Cardiac muscle cell (in vitro differentiated cells and primary cell): Measurements from ENCODE around the gene DDX10. TPM values are rescaled to one million over a fixed set of nuclear protein-coding genes. Genes with fewer than 3 reads are reported as not detected.
A peak's percentile ranks its signal among the peaks of the same experiment; 100 is the strongest.

ENCODE experiments used
- DNase-seq, 2 donors: peaks; one replicate each; pipeline versions ENCODE4 v3.0.0 to v3.0.0-alpha.2; 2010 to 2017; ENCODE audit warnings: low read depth in 1 of 2, low spot score in 1 of 2
- H3K27ac ChIP-seq: fragments of 200-600 bp; sonication (generic); 2 replicates; pipeline ENCODE4 v1.5.1; 2016
- H3K27me3 ChIP-seq: fragments of 200-600 bp; sonication (generic); 2 replicates; pipeline ENCODE4 v1.6.0; 2016; ENCODE audit warnings: control low read depth
- H3K36me3 ChIP-seq: fragments of 200-600 bp; sonication (generic); 2 replicates; pipeline ENCODE4 v1.5.1; 2016; ENCODE audit warnings: control low read depth
- H3K4me1 ChIP-seq: fragments of 200-600 bp; sonication (generic); 2 replicates; pipeline ENCODE4 v1.8.1; 2017; ENCODE audit warnings: low read depth, mild to moderate bottlenecking, mixed run types
- H3K4me3 ChIP-seq: fragments of 200-600 bp; sonication (generic); 2 replicates; pipeline ENCODE4 v1.5.1; 2016; ENCODE audit warnings: mild to moderate bottlenecking
- H3K9me3 ChIP-seq: fragments of 200-600 bp; sonication (generic); 2 replicates; pipeline ENCODE4 v1.5.1; 2017; ENCODE audit warnings: low read depth, mild to moderate bottlenecking, control low read depth
- polyA plus RNA-seq: library from polyadenylated mRNA; unstranded; fragments of >200 nt; fragmentation: Nextera tagmentation; extraction: Ambion mirVana; gene quantifications from 2 replicates; pipeline ENCODE4 v1.2.1, GENCODE V29; 2016
- total RNA-seq: library from RNA; depleted of rRNA; stranded (reverse); fragments of >200 nt; gene quantifications from 2 replicates; pipeline ENCODE4 v1.2.3, GENCODE V29; 2016
- TF ChIP-seq, protein P1 (sequence below): IDR thresholded peaks from 2 replicates; pipeline ENCODE4 v1.5.1; 2012; ENCODE audit warnings: low read depth, mild to moderate bottlenecking, low read length

Gene DDX10
- total and polyA plus RNA-seq, 2 experiments from 2014 or later = 16.0 to 17.9 TPM

DNA sequence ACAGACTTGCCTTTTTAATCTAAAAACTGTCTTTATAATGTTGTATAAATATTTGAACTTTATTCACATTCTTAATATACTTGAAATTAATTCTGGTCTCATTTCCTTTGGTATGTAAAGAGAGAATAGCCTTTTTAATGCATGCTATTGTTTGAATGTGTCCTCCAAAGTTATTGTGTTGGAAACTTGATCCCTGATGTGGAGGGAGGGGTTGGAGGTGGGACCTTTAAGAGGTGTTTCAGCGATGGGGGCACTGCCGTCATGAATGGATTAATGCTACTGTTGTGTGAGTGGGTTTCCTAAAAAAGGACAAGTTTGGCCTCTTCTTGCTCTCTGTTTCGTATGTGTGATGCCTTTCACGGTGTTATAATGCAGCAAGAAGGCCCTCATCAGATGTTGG is 131.7 kb downstream of the DDX10 start:
- no peak overlapping the region for H3K27ac ChIP-seq
- TF ChIP-seq, protein P1, sequence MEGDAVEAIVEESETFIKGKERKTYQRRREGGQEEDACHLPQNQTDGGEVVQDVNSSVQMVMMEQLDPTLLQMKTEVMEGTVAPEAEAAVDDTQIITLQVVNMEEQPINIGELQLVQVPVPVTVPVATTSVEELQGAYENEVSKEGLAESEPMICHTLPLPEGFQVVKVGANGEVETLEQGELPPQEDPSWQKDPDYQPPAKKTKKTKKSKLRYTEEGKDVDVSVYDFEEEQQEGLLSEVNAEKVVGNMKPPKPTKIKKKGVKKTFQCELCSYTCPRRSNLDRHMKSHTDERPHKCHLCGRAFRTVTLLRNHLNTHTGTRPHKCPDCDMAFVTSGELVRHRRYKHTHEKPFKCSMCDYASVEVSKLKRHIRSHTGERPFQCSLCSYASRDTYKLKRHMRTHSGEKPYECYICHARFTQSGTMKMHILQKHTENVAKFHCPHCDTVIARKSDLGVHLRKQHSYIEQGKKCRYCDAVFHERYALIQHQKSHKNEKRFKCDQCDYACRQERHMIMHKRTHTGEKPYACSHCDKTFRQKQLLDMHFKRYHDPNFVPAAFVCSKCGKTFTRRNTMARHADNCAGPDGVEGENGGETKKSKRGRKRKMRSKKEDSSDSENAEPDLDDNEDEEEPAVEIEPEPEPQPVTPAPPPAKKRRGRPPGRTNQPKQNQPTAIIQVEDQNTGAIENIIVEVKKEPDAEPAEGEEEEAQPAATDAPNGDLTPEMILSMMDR = no peak
- no peaks in the 10 kb centered on the region for H3K9me3 ChIP-seq
- H3K36me3 ChIP-seq = no peaks in the 10 kb centered on the region
- H3K27me3 ChIP-seq = no peaks in the 10 kb centered on the region
- H3K4me1 ChIP-seq = peaks cover 22% of the 10 kb centered on the region
- no peak overlapping the region for H3K4me3 ChIP-seq
- DNase-seq = no peak

DNA sequence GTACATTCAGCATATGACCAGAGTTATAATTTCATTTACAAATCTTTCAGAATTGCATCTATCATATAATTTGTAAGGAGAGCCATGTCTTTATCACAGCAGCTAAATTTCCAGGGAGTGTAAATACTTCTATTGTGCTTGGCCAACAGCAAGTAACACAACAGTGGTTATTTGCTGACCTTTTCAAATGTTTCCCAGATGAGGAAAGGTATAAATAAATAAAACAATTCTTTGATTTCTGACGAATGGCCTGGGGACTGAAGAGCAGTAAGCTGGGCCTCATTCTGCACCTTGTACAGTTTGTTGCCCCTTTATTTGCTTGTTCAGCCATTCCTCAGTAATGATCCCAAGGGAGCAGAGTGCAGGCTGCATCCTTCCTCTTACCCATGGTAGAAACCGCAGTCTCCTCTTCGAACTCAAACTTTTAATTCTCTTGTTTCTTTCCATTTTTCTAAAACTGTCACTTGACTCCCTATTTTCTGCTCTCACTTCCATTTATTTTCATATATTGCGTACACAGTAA is 132.8 kb downstream of the DDX10 start:
- no peaks in the 10 kb centered on the region for H3K9me3 ChIP-seq
- H3K27ac ChIP-seq = no peak overlapping the region
- H3K4me3 ChIP-seq = no peak overlapping the region
- no peaks in the 10 kb centered on the region for H3K36me3 ChIP-seq
- H3K27me3 ChIP-seq = no peaks in the 10 kb centered on the region
- peaks cover 20% of the 10 kb centered on the region for H3K4me1 ChIP-seq
- TF ChIP-seq, protein P1 = no peak
- DNase-seq = no peak

DNA sequence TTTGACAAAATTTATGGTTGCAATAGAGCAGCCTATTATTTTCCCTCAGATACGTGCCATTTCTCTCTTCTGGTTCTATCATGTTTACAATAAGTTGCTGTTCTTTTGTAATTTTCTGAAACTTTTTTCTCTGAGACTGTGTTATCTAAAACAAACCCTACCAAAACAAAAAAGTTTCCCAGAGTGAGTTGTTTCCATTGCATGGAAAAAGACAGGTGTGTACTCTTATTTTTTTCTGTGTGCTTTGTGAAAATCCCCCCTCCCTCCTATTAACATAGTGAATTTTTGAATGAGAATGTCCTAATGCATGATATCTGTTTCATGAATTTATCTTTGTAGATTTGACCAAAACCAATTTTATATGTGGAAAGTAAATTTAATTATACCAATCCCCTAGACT is 137.6 kb downstream of the DDX10 start:
- no peaks in the 10 kb centered on the region for H3K4me1 ChIP-seq
- H3K36me3 ChIP-seq = no peaks in the 10 kb centered on the region
- no peaks in the 10 kb centered on the region for H3K27me3 ChIP-seq
- TF ChIP-seq, protein P1 = no peak
- no peaks in the 10 kb centered on the region for H3K9me3 ChIP-seq
- no peak overlapping the region for H3K27ac ChIP-seq
- H3K4me3 ChIP-seq = no peak overlapping the region
- DNase-seq = no peak

DNA sequence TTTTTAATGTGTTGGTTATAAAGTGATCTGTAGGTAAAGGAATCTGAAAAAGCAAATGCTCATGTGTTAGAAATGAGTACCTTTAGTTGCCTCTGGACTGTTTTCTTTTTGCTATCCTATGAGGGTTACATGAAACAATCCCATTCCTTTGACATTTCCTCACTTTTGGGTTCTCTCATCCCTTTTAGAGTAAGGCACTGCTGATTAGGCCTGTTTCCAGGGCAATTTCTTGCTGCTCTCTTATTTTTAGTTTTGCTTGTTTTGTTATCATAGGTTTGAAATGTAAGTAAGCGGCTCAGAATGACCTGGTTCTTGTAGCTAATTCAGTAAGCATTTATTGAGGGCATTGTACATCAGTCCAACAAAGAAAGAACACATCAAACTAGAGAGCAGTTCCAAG is 138.9 kb downstream of the DDX10 start:
- Histone ChIP-seq H3K4me1 (no peaks in the 10 kb centered on the region), H3K27me3 (no peaks in the 10 kb centered on the region), H3K36me3 (no peaks in the 10 kb centered on the region), H3K27ac (no peak overlapping the region), H3K9me3 (no peaks in the 10 kb centered on the region), H3K4me3 (no peak overlapping the region)
- peak in 1 of 2 donors; percentile 10 for DNase-seq
- TF ChIP-seq, protein P1 = no peak

DNA sequence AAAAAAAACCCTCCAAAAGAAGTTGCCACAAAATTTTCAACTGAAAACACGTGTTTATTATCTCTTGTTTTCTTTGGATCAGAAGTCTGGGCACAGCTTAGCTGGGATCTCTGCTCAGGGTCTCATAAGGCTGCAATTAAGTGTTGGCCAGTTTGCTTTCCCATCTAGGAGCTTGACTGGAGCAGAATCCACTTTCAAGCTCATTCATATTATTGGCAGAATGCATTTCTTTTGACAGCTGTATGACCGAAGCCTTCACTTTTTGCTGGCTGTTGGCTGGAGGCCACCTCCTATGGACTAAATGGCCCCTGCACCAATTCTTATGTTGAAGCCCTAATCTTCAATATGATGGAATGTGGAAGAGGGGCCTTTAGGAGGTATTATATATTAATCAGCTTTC is 139.6 kb downstream of the DDX10 start:
- no peaks in the 10 kb centered on the region for H3K27me3 ChIP-seq
- DNase-seq = peak in 1 of 2 donors; percentile 9
- TF ChIP-seq, protein P1 = no peak
- no peaks in the 10 kb centered on the region for H3K36me3 ChIP-seq
- H3K4me1 ChIP-seq = no peaks in the 10 kb centered on the region
- H3K27ac ChIP-seq = no peak overlapping the region
- no peak overlapping the region for H3K4me3 ChIP-seq
- H3K9me3 ChIP-seq = no peaks in the 10 kb centered on the region
